Rectal smooth muscle tissue (tissue), 1 donor: ENCODE data around the gene NUAK2.

ENCODE experiments used
- H3K27ac ChIP-seq: one replicate; pipeline ENCODE4 v1.7.0; 2013; ENCODE audit warnings: low read depth, low read length, inconsistent platforms
- H3K27me3 ChIP-seq: one replicate; pipeline ENCODE4 v1.7.0; 2013; ENCODE audit warnings: low read length; ENCODE audit not compliant: control insufficient read depth, insufficient read depth
- H3K36me3 ChIP-seq: one replicate; pipeline ENCODE4 v1.7.0; 2013; ENCODE audit warnings: low read length; ENCODE audit not compliant: control insufficient read depth, insufficient read depth
- H3K4me1 ChIP-seq: one replicate; pipeline ENCODE4 v1.7.0; 2013; ENCODE audit warnings: low read length; ENCODE audit not compliant: control insufficient read depth, insufficient read depth
- H3K4me3 ChIP-seq: one replicate; pipeline ENCODE4 v1.7.0; 2013; ENCODE audit warnings: low read length
- H3K9ac ChIP-seq: one replicate; pipeline ENCODE4 v1.7.0; 2013; ENCODE audit warnings: low read length

The NUAK2 gene

GRCh38 chr1:205325334-205325884, 3.9 kb upstream of the NUAK2 start:
- H3K27me3 ChIP-seq: no peaks in the 10 kb centered on the region
- peaks cover 3% of the 10 kb centered on the region for H3K4me1 ChIP-seq
- no peak overlapping the region for H3K27ac ChIP-seq
- no peaks in the 10 kb centered on the region for H3K36me3 ChIP-seq
- no peak overlapping the region for H3K4me3 ChIP-seq
- H3K9ac ChIP-seq: no peak overlapping the region

- Histone ChIP-seq H3K4me3 (no peak overlapping the region), H3K9ac (no peak overlapping the region), H3K27me3 (no peaks in the 10 kb centered on the region), H3K36me3 (no peaks in the 10 kb centered on the region), H3K27ac (no peak overlapping the region), H3K4me1 (peaks cover 3% of the 10 kb centered on the region)
These were observed 3.2 kb upstream of the NUAK2 start for GRCh38 chr1:205324781-205325180.

DNA sequence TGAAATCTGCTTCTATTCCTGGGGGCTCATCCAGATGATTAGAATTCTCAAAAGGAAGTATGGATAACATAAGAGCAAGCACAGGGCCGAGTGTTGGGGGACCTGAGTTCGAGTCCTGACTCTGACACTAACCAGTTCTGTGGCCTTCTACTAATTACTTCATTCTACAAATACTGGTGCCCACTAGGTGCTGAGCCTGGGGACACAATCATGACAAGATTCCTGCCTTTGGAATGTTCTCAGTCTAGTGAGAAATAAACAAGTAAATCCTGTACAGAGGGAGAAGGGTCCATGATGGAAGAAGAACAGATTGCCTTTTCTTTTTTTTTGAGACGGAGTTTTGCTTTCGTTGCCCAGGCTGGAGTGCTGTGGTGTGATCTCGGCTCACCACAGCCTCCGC, 2.2 kb upstream of the NUAK2 start:
- Histone ChIP-seq H3K4me1 (peaks cover 3% of the 10 kb centered on the region), H3K36me3 (no peaks in the 10 kb centered on the region), H3K27ac (no peak overlapping the region), H3K9ac (no peak overlapping the region), H3K4me3 (no peak overlapping the region), H3K27me3 (no peaks in the 10 kb centered on the region)

GRCh38 chr1:205321959-205322283, 376 bp upstream of the NUAK2 start:
- H3K36me3 ChIP-seq: no peaks in the 10 kb centered on the region
- no peak overlapping the region for H3K9ac ChIP-seq
- H3K4me1 ChIP-seq: peaks cover 3% of the 10 kb centered on the region
- no peaks in the 10 kb centered on the region for H3K27me3 ChIP-seq
- no peak overlapping the region for H3K27ac ChIP-seq
- H3K4me3 ChIP-seq: peak overlapping the region; percentile 90

GRCh38 chr1:205319081-205320018, 2.2 kb downstream of the NUAK2 start:
- Histone ChIP-seq H3K27ac (no peak overlapping the region), H3K4me1 (peaks cover 3% of the 10 kb centered on the region), H3K36me3 (no peaks in the 10 kb centered on the region), H3K27me3 (no peaks in the 10 kb centered on the region), H3K4me3 (peak overlapping the region; percentile 23), H3K9ac (no peak overlapping the region)

DNA sequence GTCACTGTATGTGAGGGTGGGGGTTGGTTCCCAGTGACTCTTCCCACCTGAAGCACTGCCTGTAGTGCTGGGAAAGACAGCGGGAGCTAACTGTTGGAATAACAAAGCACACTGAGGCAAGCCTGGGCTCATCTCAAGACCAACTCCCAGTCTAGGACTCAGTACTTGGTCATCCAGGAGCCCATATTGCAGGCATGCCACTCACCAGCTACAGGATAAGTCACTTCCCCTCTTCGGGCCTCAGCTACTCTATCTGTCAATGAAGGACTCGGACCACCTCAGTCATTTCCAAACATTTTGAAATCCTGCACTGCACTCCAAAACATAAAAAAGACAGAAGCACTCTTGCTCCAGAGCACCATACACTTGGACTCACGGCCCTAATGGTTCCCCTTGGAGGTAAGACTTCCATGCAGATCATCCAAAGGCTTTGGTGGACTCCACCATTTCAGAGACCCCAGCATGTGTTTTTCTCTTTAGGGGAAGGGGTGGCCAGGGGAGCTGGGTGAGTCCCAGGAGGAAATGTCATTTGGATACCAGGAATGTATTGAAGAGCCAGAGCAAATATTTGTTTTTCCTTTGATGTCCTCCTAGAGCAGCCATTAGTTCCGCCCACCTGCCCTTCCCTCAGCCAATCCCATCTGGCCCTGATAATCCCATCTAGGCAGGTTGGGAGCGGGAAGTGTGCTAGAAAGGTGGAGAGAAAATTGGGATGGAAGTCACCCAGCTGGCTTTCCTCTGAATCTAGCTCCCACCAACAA, 3.1 kb downstream of the NUAK2 start:
- no peak overlapping the region for H3K27ac ChIP-seq
- peak overlapping the region; percentile 23 for H3K4me3 ChIP-seq
- no peaks in the 10 kb centered on the region for H3K27me3 ChIP-seq
- no peak overlapping the region for H3K9ac ChIP-seq
- peaks cover 3% of the 10 kb centered on the region for H3K4me1 ChIP-seq
- H3K36me3 ChIP-seq: no peaks in the 10 kb centered on the region

DNA sequence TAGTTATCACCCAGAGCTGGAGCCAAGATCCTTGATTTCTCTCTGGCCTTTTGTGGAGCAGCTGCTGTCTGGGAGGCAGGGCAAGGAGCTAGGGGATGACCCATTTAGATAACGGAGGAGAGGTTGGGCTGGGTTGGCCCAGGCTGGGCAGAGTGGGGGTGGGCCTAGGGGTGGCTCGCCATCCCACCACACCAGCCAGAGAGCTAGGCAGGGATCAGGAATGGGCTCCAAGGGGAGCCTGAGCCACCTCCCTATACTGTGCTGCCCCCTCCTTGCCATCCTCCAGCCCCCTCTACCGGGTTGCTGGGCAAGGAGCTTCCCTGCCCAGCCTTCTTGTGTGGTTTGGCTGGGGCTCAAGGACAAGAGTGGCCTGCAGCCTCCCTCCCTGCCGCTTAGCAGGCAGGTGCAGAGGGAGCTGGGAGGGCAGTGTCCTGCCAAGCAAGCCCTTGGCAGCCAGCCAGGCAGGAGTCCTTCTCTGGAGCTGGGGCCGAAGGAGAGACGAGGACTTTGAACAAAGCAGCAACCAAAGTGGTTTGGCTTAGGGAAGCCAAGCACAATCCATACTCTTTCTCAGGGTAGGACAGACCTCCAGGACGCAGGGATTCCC, 4.1 kb downstream of the NUAK2 start:
- Histone ChIP-seq H3K9ac (no peak overlapping the region), H3K4me3 (peak overlapping the region; percentile 23)

GRCh38 chr1:205316161-205316566, 5.4 kb downstream of the NUAK2 start:
- Histone ChIP-seq H3K27ac (no peak overlapping the region), H3K36me3 (peaks cover 3% of the 10 kb centered on the region), H3K4me3 (no peak overlapping the region), H3K4me1 (peaks cover 3% of the 10 kb centered on the region), H3K27me3 (no peaks in the 10 kb centered on the region), H3K9ac (no peak overlapping the region)

More for the DNA sequence above, 4.1 kb downstream of the NUAK2 start:
- Histone ChIP-seq H3K36me3 (no peaks in the 10 kb centered on the region), H3K27me3 (no peaks in the 10 kb centered on the region), H3K27ac (no peak overlapping the region), H3K4me1 (peaks cover 3% of the 10 kb centered on the region)

DNA sequence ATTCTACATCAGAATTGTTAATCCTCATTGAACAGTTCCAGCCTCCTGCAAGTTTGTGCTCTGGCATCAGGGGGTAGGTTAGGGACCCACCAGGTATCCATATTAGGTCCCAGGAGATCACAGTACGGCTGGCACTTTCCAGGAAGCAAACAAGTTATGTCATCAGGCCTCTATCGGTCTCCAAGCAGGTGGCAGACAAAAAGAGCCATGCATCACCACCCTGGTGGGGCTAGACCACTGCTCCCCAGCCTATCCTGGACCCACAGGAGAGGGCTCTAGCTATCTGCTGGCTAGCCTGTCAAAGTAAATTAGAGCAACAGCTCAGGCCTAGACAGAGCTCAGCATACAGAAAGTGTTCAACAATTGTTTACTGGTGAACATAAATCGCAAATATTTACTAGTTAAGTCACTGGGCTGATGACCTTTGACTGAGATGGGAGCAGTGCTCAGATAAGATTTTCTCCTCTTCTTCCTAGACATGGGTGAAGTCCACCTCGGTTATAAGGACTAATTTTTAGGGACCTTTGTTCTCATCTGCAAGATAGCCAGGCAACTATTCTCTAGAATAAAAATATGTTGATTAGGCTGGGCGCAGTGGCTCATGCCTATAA, 6.4 kb downstream of the NUAK2 start:
- Histone ChIP-seq H3K4me1 (no peaks in the 10 kb centered on the region), H3K36me3 (peaks cover 11% of the 10 kb centered on the region), H3K4me3 (no peak overlapping the region), H3K27ac (no peak overlapping the region), H3K9ac (no peak overlapping the region), H3K27me3 (no peaks in the 10 kb centered on the region)

GRCh38 chr1:205313563-205314308, 7.8 kb downstream of the NUAK2 start:
- H3K36me3 ChIP-seq: peaks cover 13% of the 10 kb centered on the region
- H3K9ac ChIP-seq: peak overlapping the region; percentile 13
- peak overlapping the region; percentile 35 for H3K4me3 ChIP-seq
- H3K4me1 ChIP-seq: no peaks in the 10 kb centered on the region
- H3K27ac ChIP-seq: peak overlapping the region; percentile 59
- H3K27me3 ChIP-seq: no peaks in the 10 kb centered on the region

DNA sequence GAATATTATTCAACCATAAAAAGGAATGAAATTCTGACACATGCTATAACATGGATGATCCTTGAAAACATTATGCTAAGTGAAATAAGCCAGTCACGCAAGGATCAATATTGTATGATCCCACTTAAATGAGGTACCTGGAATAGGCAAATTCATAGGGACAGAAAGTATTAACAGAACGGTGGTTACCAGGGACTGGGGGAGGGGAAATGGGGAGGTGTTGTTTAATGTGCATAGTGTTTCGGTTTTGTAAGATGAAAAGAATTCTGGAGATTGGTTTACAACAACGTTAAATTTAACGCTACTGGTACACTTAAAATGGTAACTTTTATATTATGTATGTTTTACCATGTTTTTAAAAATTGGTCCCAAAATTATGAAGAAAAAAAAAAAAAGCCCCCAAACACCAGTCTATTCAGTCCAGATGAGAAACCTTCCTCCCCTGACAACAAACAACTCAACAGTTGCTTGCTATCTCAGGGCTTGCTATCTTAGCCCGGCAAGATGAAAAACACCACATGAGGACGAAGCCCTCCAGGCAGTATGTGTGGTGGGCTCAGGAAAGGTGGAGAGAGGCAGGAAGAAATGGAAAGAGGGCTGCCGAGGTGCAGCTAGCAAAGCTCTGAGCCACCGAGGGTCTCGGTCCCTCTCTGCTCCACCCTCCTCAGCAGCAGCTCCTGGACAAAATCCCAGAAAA, 8.5 kb downstream of the NUAK2 start:
- peaks cover 17% of the 10 kb centered on the region for H3K36me3 ChIP-seq
- no peaks in the 10 kb centered on the region for H3K4me1 ChIP-seq
- H3K27me3 ChIP-seq: no peaks in the 10 kb centered on the region
- H3K9ac ChIP-seq: peak overlapping the region; percentile 13
- H3K27ac ChIP-seq: peak overlapping the region; percentile 59
- H3K4me3 ChIP-seq: peak overlapping the region; percentile 35
